Adrenal gland (tissue), 5 donors: ENCODE measurements around the gene BORCS6.
A peak's percentile ranks its signal among the peaks of the same experiment; 100 is the strongest.

Experiments used
- POLR2A ChIP-seq, 2 donors: fragments of 450-650 bp; IDR thresholded peaks; one replicate each; pipeline ENCODE4 v1.6.1; 2017; ENCODE audit warnings: antibody characterized with exemption in 2 of 2, mild to moderate bottlenecking in 2 of 2, moderate library complexity in 1 of 2
- TF ChIP-seq, protein P1 (sequence below), 6 experiments: fragments of 450-650 bp in 4 of 6; fragments of 200-600 bp in 2 of 6; sonication (generic) in 1 of 6; IDR thresholded peaks; 1 replicate in 5 of 6; 2 replicates in 1 of 6; pipeline versions ENCODE4 v1.5.1 to v1.8.0; 2016 to 2021; ENCODE audit warnings: antibody characterized with exemption in 6 of 6, mild to moderate bottlenecking in 2 of 6, moderate library complexity in 1 of 6
- donor health status: DM: no; HTN: no; CAD: no.

DNA sequence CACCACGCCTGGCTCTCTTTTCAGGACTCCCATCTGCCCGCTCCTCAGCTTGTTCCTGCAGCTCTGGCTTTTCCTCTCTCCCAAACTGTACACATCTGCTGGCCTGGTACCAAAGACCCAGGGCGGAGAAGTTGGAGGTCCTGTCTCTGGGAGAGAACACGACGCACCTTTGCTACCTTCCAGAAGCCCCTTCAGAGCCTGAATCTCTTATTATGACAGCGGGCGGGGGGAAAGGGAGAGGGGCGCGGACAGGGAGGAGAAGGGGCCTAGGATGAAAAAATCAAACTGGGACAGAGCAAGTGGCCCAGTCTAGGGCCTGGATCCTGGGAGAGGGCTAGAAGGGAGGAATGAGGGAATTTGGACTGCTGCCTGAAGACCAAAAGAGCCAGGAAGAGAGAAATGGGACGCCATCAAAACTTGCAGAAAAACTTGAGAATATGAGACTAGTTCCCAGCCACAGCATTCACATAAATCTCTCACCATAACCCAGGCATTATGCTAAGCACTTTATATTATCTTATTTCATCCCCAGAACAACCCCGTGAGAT lies 35.3 kb downstream of the BORCS6 start:
- TF ChIP-seq POLR2A (IDR thresholded peaks at IDR 0.05): peak; percentile 1
- TF ChIP-seq, protein P1, sequence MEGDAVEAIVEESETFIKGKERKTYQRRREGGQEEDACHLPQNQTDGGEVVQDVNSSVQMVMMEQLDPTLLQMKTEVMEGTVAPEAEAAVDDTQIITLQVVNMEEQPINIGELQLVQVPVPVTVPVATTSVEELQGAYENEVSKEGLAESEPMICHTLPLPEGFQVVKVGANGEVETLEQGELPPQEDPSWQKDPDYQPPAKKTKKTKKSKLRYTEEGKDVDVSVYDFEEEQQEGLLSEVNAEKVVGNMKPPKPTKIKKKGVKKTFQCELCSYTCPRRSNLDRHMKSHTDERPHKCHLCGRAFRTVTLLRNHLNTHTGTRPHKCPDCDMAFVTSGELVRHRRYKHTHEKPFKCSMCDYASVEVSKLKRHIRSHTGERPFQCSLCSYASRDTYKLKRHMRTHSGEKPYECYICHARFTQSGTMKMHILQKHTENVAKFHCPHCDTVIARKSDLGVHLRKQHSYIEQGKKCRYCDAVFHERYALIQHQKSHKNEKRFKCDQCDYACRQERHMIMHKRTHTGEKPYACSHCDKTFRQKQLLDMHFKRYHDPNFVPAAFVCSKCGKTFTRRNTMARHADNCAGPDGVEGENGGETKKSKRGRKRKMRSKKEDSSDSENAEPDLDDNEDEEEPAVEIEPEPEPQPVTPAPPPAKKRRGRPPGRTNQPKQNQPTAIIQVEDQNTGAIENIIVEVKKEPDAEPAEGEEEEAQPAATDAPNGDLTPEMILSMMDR (IDR thresholded peaks at IDR 0.05): no peak
